ENCODE data around the gene FOXN4. TPM values are rescaled to one million over a fixed set of nuclear protein-coding genes. Genes with fewer than 3 reads are reported as not detected.

FOXN4 gene
- total and polyA plus RNA-seq, 9 of the 15 experiments (the other 6 are each of a cell fraction or from before 2014, with no cell fraction given), result not detected

- TF ChIP-seq KDM4B (IDR thresholded peaks at IDR 0.05; ENCODE audit: borderline replicate concordance in 2 of 2, low read depth in 1 of 2) (no peak), TSHZ1 (CRISPR knock-in tag; IDR thresholded peaks at IDR 0.05) (no peak), SIX5 (IDR thresholded peaks at IDR 0.05; ENCODE audit: borderline replicate concordance in 1 of 2, insufficient read depth in 1 of 2, low read depth in 1 of 2, low read length in 2 of 2) (no peak), CBFB (CRISPR knock-in tag; IDR thresholded peaks at IDR 0.05) (no peak), CREB3 (tag; conservative IDR thresholded peaks at IDR 0.05; ENCODE audit: low read depth) (no peak)
These were observed 18.0 kb downstream of the FOXN4 start (continued) for GRCh38 chr12:109291117-109291516.

GRCh38 chr12:109290061-109290460 is 19.0 kb downstream of the FOXN4 start:
- 2% methylated on average over 13 of the region's 18 CpGs for WGBS (ENCODE audit: insufficient coverage, low coverage, missing lambda C conversion rate)
- in situ Hi-C loops (cut with MboI) (no loop called here), intact Hi-C loops (cut with micrococcal nuclease) (no loop called here)
- H3K36me3 ChIP-seq (ENCODE audit: control insufficient read depth, insufficient read depth, low read length), result no peaks in the 10 kb centered on the region
- POLR2A ChIA-PET, result interaction anchor here (0.5 kb wide), 1 partner anchor 10 kb away, joined by 3 read pairs; no protein-coding TSS in a partner anchor
- H3K79me2 ChIP-seq (ENCODE audit: control insufficient read depth, insufficient read depth, low read length), result no peaks in the 10 kb centered on the region
- H3K27me3 ChIP-seq (ENCODE audit: control insufficient read depth in 2 of 2, insufficient read depth in 2 of 2, low read length in 2 of 2), result peaks cover 8 to 55% of the 10 kb centered on the region in 2 experiments; a peak in 4 of 5 replicates
- peaks cover 0 to 15% of the 10 kb centered on the region in 2 experiments; a peak in 2 of 5 replicates for H3K4me1 ChIP-seq (replicated peaks in 1 of 2; ENCODE audit: control insufficient read depth in 2 of 2, insufficient read depth in 2 of 2, low read length in 2 of 2)
- no peaks in the 10 kb centered on the region for H3K9me1 ChIP-seq (ENCODE audit: control insufficient read depth, insufficient read depth, low read length)
- no peak for ATAC-seq
- BruUV-seq (replicated peaks), result no TSS peak
- no peak for TF ChIP-seq KLF10 (CRISPR knock-in tag; IDR thresholded peaks at IDR 0.05)
- no peak for TF ChIP-seq ZFP1 (CRISPR knock-in tag; IDR thresholded peaks at IDR 0.05)
- no peak for TF ChIP-seq ZNF184 (CRISPR knock-in tag; IDR thresholded peaks at IDR 0.05)
- no peak for TF ChIP-seq SIX5 (IDR thresholded peaks at IDR 0.05; ENCODE audit: borderline replicate concordance in 1 of 2, insufficient read depth in 1 of 2, low read depth in 1 of 2, low read length in 2 of 2)
- TF ChIP-seq MYBL2 (IDR thresholded peaks at IDR 0.05; ENCODE audit: low read depth), result no peak
- TF ChIP-seq MYBL2 (CRISPR knock-in tag; IDR thresholded peaks at IDR 0.05; ENCODE audit: borderline replicate concordance), result no peak
- H3K9me3 ChIP-seq (replicated peaks; ENCODE audit: control insufficient read depth, insufficient read depth, low read depth, low read length), result no peaks in the 10 kb centered on the region
- peaks cover 4% of the 10 kb centered on the region for H4K20me1 ChIP-seq (replicated peaks; ENCODE audit: control insufficient read depth, insufficient read depth, low read length)
- FAIRE-seq, result no peak
- no peak for DNase-seq (ENCODE audit: extremely low read depth in 1 of 4, low spot score in 3 of 4)
- no peak overlapping the region for H3K9ac ChIP-seq (ENCODE audit: insufficient read depth in 1 of 2, low read depth in 2 of 2, low read length in 2 of 2)
- no peak overlapping the region for H2AFZ ChIP-seq (ENCODE audit: low read depth, low read length)
- no peak overlapping the region for H3K4me3 ChIP-seq
- H3K27ac ChIP-seq (ENCODE audit: extremely low read depth, low read depth, low read length), result no peak overlapping the region
- CTCF ChIA-PET (ENCODE audit: low intra/inter-chr PET ratio), result no interaction called here
- no peak overlapping the region for H3K4me2 ChIP-seq (ENCODE audit: insufficient read depth, low read length)
